Liver (tissue), 9 donors: ENCODE data around the gene TST. TPM values are rescaled to one million over a fixed set of nuclear protein-coding genes. Genes with fewer than 3 reads are reported as not detected.
A peak's percentile ranks its signal among the peaks of the same experiment; 100 is the strongest.

Experiments used
- DNase-seq: peaks from one replicate; pipeline ENCODE4 v3.0.0-alpha.2; 2017; ENCODE audit warnings: low spot score
- H3K27ac ChIP-seq, 2 donors: one replicate each; pipeline ENCODE4 v1.7.0; 2013; ENCODE audit warnings: inconsistent platforms in 2 of 2, low read length in 2 of 2, control low read depth in 1 of 2, low read depth in 1 of 2, mild to moderate bottlenecking in 1 of 2
- H3K27me3 ChIP-seq, 4 donors: one replicate each; pipeline versions ENCODE4 v1.6.1 to v1.7.0; 2013; ENCODE audit warnings: low read length in 3 of 4, inconsistent platforms in 1 of 4, mild to moderate bottlenecking in 1 of 4, moderate library complexity in 1 of 4; ENCODE audit not compliant: control insufficient read depth in 4 of 4, insufficient read depth in 4 of 4
- H3K36me3 ChIP-seq, 4 donors: one replicate each; pipeline versions ENCODE4 v1.6.1 to v1.7.0; 2013; ENCODE audit warnings: low read length in 3 of 4, mild to moderate bottlenecking in 3 of 4, low read depth in 1 of 4, moderate library complexity in 1 of 4; ENCODE audit not compliant: control insufficient read depth in 4 of 4, insufficient read depth in 3 of 4
- H3K4me1 ChIP-seq, 4 donors: one replicate each; pipeline versions ENCODE4 v1.6.1 to v1.7.0; 2013; ENCODE audit warnings: low read length in 3 of 4, mild to moderate bottlenecking in 3 of 4, moderate library complexity in 1 of 4; ENCODE audit not compliant: control insufficient read depth in 4 of 4, insufficient read depth in 4 of 4
- H3K4me3 ChIP-seq, 3 donors: one replicate each; pipeline versions ENCODE4 v1.6.1 to v1.7.0; 2013; ENCODE audit warnings: low read length in 3 of 3, control low read depth in 1 of 3, low read depth in 1 of 3, mild to moderate bottlenecking in 1 of 3
- H3K9ac ChIP-seq, 2 donors: one replicate each; pipeline ENCODE4 v1.7.0; 2013; ENCODE audit warnings: low read length in 2 of 2, mild to moderate bottlenecking in 2 of 2, moderate library complexity in 2 of 2, control low read depth in 1 of 2, low read depth in 1 of 2
- H3K9me3 ChIP-seq, 4 donors: one replicate each; pipeline versions ENCODE4 v1.6.1 to v1.7.0; 2013; ENCODE audit warnings: low read length in 3 of 4; ENCODE audit not compliant: control insufficient read depth in 4 of 4
- ATF3 ChIP-seq: IDR thresholded peaks from 2 replicates; pipeline ENCODE4 v1.6.1; 2016; ENCODE audit warnings: antibody characterized with exemption
- CTCF ChIP-seq: fragments of 150-350 bp; IDR thresholded peaks from 2 replicates; pipeline ENCODE4 v1.5.1; 2017; ENCODE audit warnings: improper control_type of control experiment, low read depth, low read length; ENCODE audit not compliant: missing input control
- EGR1 ChIP-seq, 2 donors: IDR thresholded peaks; 2 replicates each; pipeline ENCODE4 v1.6.1; 2016 to 2018; ENCODE audit warnings: antibody characterized with exemption in 2 of 2, low read depth in 2 of 2
- FOXA1 ChIP-seq: IDR thresholded peaks from 2 replicates; pipeline ENCODE4 v1.6.1; 2016; ENCODE audit warnings: antibody characterized with exemption
- FOXA2 ChIP-seq: IDR thresholded peaks from 2 replicates; pipeline ENCODE4 v1.6.1; 2016; ENCODE audit warnings: antibody characterized with exemption
- GABPA ChIP-seq, 2 donors: IDR thresholded peaks in 1 of 2; conservative IDR thresholded peaks in 1 of 2; 2 replicates each; pipeline ENCODE4 v1.6.1; 2016; ENCODE audit warnings: antibody characterized with exemption in 2 of 2, mild to moderate bottlenecking in 1 of 2, moderate library complexity in 1 of 2
- HNF4A ChIP-seq, 2 donors: conservative IDR thresholded peaks; 2 replicates each; pipeline ENCODE4 v1.6.1; 2016; ENCODE audit warnings: antibody characterized with exemption in 2 of 2, mild to moderate bottlenecking in 2 of 2
- HNF4G ChIP-seq: IDR thresholded peaks from 2 replicates; pipeline ENCODE4 v1.6.1; 2016; ENCODE audit warnings: antibody characterized with exemption
- JUND ChIP-seq, 2 donors: IDR thresholded peaks; 2 replicates each; pipeline ENCODE4 v1.6.1; 2016; ENCODE audit warnings: antibody characterized with exemption in 2 of 2
- MAX ChIP-seq: IDR thresholded peaks from 2 replicates; pipeline ENCODE4 v1.6.1; 2016; ENCODE audit warnings: antibody characterized with exemption
- NR2F2 ChIP-seq: IDR thresholded peaks from 2 replicates; pipeline ENCODE4 v1.6.1; 2016; ENCODE audit warnings: antibody characterized with exemption
- RAD21 ChIP-seq, 2 donors: IDR thresholded peaks; 2 replicates each; pipeline ENCODE4 v1.6.1; 2016; ENCODE audit warnings: antibody characterized with exemption in 2 of 2, mild to moderate bottlenecking in 2 of 2
- REST ChIP-seq: IDR thresholded peaks from 2 replicates; pipeline ENCODE4 v1.6.1; 2016; ENCODE audit warnings: antibody characterized with exemption, mild to moderate bottlenecking
- SP1 ChIP-seq: IDR thresholded peaks from 2 replicates; pipeline ENCODE4 v1.6.1; 2018; ENCODE audit warnings: antibody characterized with exemption, mild to moderate bottlenecking
- TAF1 ChIP-seq: conservative IDR thresholded peaks from 2 replicates; pipeline ENCODE4 v1.6.1; 2016; ENCODE audit warnings: antibody characterized with exemption, mild to moderate bottlenecking
- YY1 ChIP-seq: IDR thresholded peaks from 2 replicates; pipeline ENCODE4 v1.6.1; 2016; ENCODE audit warnings: antibody characterized with exemption, mild to moderate bottlenecking
- ZBTB33 ChIP-seq: IDR thresholded peaks from 2 replicates; pipeline ENCODE4 v1.6.1; 2016; ENCODE audit warnings: antibody characterized with exemption
- WGBS: extraction: QIAGEN DNeasy Blood & Tissue Kit; methylation state at CpG from one replicate; pipeline ENCODE4 v1.1.7; 2013; 5-methylcytosine and 5-hydroxymethylcytosine counted together
- polyA plus RNA-seq, 2 donors: library from polyadenylated mRNA; stranded (reverse) in 1 of 2; unstranded in 1 of 2; fragments of 200-250 nt in 1 of 2; fragments of >200 nt in 1 of 2; fragmentation: Nextera tagmentation in 1 of 2; extraction: Ambion mirVana in 1 of 2; gene quantifications; one replicate each; pipeline versions ENCODE4 v1.2.1 to v1.2.3, GENCODE V29; 2013 to 2015
- total RNA-seq, 2 donors: library from RNA; depleted of rRNA; stranded (reverse); fragments of >200 nt; gene quantifications; one replicate each; pipeline ENCODE4 v1.2.3, GENCODE V29; 2014
- donor health status: healthy.
- donor health status: healthy.
- donor health status: healthy.
- donor health status: healthy.
- donor health status: healthy.

TST gene
- total and polyA plus RNA-seq, 4 donors = 186 to 404 (median 292) TPM

- TF ChIP-seq RAD21 (IDR thresholded peaks at IDR 0.05) (no peak), SP1 (no peak), ZBTB33 (no peak), JUND (IDR thresholded peaks at IDR 0.05) (no peak), FOXA1 (no peak)
These were observed 3.7 kb downstream of the TST start (continued) for GRCh38 chr22:37015587-37015878.

- Histone ChIP-seq H3K4me3 (no peak overlapping the region), H3K9me3 (no peaks in the 10 kb centered on the region), H3K36me3 (peaks cover 0 to 5% (median 0%) of the 10 kb centered on the region in 4 donors), H3K27me3 (no peaks in the 10 kb centered on the region), H3K9ac (no peak overlapping the region), H3K4me1 (peaks cover 26 to 81% (median 64%) of the 10 kb centered on the region in 4 donors), H3K27ac (peak overlapping the region; percentile 38 to 45)
- 66% methylated on average over 12 of the region's 12 CpGs for WGBS
- no peak for DNase-seq
- no peak for TF ChIP-seq GABPA (IDR thresholded peaks at IDR 0.05 in 1 of 2, conservative IDR thresholded peaks at IDR 0.05 in 1 of 2)
- TF ChIP-seq FOXA1 = no peak
- no peak for TF ChIP-seq CTCF
- no peak for TF ChIP-seq ATF3
- TF ChIP-seq REST = no peak
- TF ChIP-seq YY1 = no peak
- TF ChIP-seq EGR1 (IDR thresholded peaks at IDR 0.05; ENCODE audit: low read depth in 2 of 2) = no peak
- no peak for TF ChIP-seq JUND (IDR thresholded peaks at IDR 0.05)
- TF ChIP-seq TAF1 = no peak
- TF ChIP-seq HNF4G = no peak
- no peak for TF ChIP-seq HNF4A (conservative IDR thresholded peaks at IDR 0.05)
- TF ChIP-seq FOXA2 = no peak
- no peak for TF ChIP-seq MAX
- no peak for TF ChIP-seq RAD21 (IDR thresholded peaks at IDR 0.05)
- TF ChIP-seq NR2F2 = no peak
- no peak for TF ChIP-seq ZBTB33
- TF ChIP-seq SP1 = no peak
These were observed 4.2 kb downstream of the TST start for GRCh38 chr22:37014835-37015586.
